NB4 (cell line): ENCODE measurements around the gene SHB.

ENCODE experiments used
- DNase-seq: peaks from one replicate; pipeline ENCODE4 v3.0.0; 2010; ENCODE audit warnings: low read depth
- H3K4me3 ChIP-seq: one replicate; pipeline ENCODE4 v1.5.1; 2011; ENCODE audit warnings: mild to moderate bottlenecking, low read depth, low read length, moderate library complexity
- CTCF ChIP-seq: IDR thresholded peaks from one replicate; pipeline ENCODE4 v1.5.1; 2012; ENCODE audit warnings: low read depth, low read length
- MAX ChIP-seq: IDR thresholded peaks from 2 replicates; pipeline ENCODE4 v1.6.1; 2011; ENCODE audit warnings: low read depth, low read length
- MYC ChIP-seq: IDR thresholded peaks from 2 replicates; pipeline ENCODE4 v1.6.1; 2011; ENCODE audit warnings: low read depth, low read length
- POLR2A ChIP-seq: IDR thresholded peaks from 2 replicates; pipeline ENCODE4 v1.6.1; 2011; ENCODE audit warnings: mild to moderate bottlenecking; ENCODE audit not compliant: insufficient read length; ENCODE audit errors: extremely low read depth

SHB gene

GRCh38 chr9:37938121-37938891 lies 130.7 kb downstream of the SHB start:
- DNase-seq: no peak
- TF ChIP-seq POLR2A: no peak
- TF ChIP-seq CTCF: no peak
- H3K4me3 ChIP-seq: no peak overlapping the region

- no peak for DNase-seq
- TF ChIP-seq MAX: no peak
- H3K4me3 ChIP-seq: no peak overlapping the region
Measured at GRCh38 chr9:37937366-37937765, 131.7 kb downstream of the SHB start.

GRCh38 chr9:37936965-37937364 lies 132.1 kb downstream of the SHB start:
- DNase-seq: no peak
- no peak overlapping the region for H3K4me3 ChIP-seq
- TF ChIP-seq POLR2A: no peak
- TF ChIP-seq MYC: no peak
- TF ChIP-seq MAX: no peak
- no peak for TF ChIP-seq CTCF

GRCh38 chr9:37936376-37936775 lies 132.7 kb downstream of the SHB start:
- no peak overlapping the region for H3K4me3 ChIP-seq
- DNase-seq: no peak
- no peak for TF ChIP-seq POLR2A
- TF ChIP-seq MYC: no peak
- no peak for TF ChIP-seq CTCF
- TF ChIP-seq MAX: no peak

GRCh38 chr9:37935096-37935495 lies 133.9 kb downstream of the SHB start:
- TF ChIP-seq MAX (no peak), MYC (no peak), CTCF (no peak)
- no peak for DNase-seq
- no peak overlapping the region for H3K4me3 ChIP-seq

GRCh38 chr9:37931592-37931991 lies 137.4 kb downstream of the SHB start:
- no peak for DNase-seq
- H3K4me3 ChIP-seq: no peak overlapping the region
- TF ChIP-seq MAX (no peak), MYC (no peak), CTCF (no peak), POLR2A (no peak)
